Choroid plexus epithelial cell (primary cell): ENCODE data around the gene NR0B2.
A peak's percentile ranks its signal among the peaks of the same experiment; 100 is the strongest.
"Not testable (repeated sequence)": the region's sequence is repeated elsewhere in the genome, so short reads cannot be mapped to it uniquely, and the experiment has no call there.

Experiments
- DNase-seq: peaks from one replicate; pipeline ENCODE4 v3.0.0-alpha.2; 2010; ENCODE audit warnings: low read depth
- H3K4me3 ChIP-seq: 2 replicates; pipeline ENCODE4 v1.5.1; 2011; ENCODE audit warnings: low read depth, mild to moderate bottlenecking, control low read depth, low read length, moderate library complexity
- CTCF ChIP-seq: conservative IDR thresholded peaks from 2 replicates; pipeline ENCODE4 v1.5.1; 2011; ENCODE audit warnings: low read depth, mild to moderate bottlenecking, control low read depth, inconsistent platforms, low read length, moderate library complexity

The NR0B2 gene

GRCh38 chr1:26889551-26890466, 24.0 kb downstream of the NR0B2 start, which contains the start of gene GPN2:
Gene GPN2 (minus strand): TSS chr1:26890283. CDS start chr1:26890096, 187 bp downstream.
- no peak for TF ChIP-seq CTCF
- DNase-seq, result peak; percentile 79
- H3K4me3 ChIP-seq, result peak within 1 kb of the TSS; percentile 89

GRCh38 chr1:26888231-26888630, 25.5 kb downstream of the NR0B2 start:
- no peak overlapping the region for H3K4me3 ChIP-seq
- no peak for TF ChIP-seq CTCF
- no peak for DNase-seq

- TF ChIP-seq CTCF, result peak; percentile 66
- peak; percentile 73 for DNase-seq
- H3K4me3 ChIP-seq, result no peak overlapping the region
These were observed 26.6 kb downstream of the NR0B2 start for GRCh38 chr1:26887125-26887524.

GRCh38 chr1:26882696-26883463, 30.9 kb downstream of the NR0B2 start:
- DNase-seq, result no peak
- TF ChIP-seq CTCF, result no peak
- no peak overlapping the region for H3K4me3 ChIP-seq

- not testable (repeated sequence) for DNase-seq, H3K4me3 ChIP-seq
These were observed 32.2 kb downstream of the NR0B2 start for GRCh38 chr1:26881611-26882010.

GRCh38 chr1:26879793-26880192, 34.0 kb downstream of the NR0B2 start:
- H3K4me3 ChIP-seq, result no peak overlapping the region
- TF ChIP-seq CTCF, result no peak
- no peak for DNase-seq

GRCh38 chr1:26877326-26877725, 36.4 kb downstream of the NR0B2 start:
- no peak for DNase-seq
- TF ChIP-seq CTCF, result no peak
- no peak overlapping the region for H3K4me3 ChIP-seq
